CD4-positive, alpha-beta T cell treated with Interleukin-4 for 1 hour (primary cell): Measurements from ENCODE around the gene FJX1.

Experiments used
- DNase-seq, 2 donors: peaks; one replicate each; pipeline ENCODE4 v3.0.0-alpha.2; 2020 to 2022

Gene FJX1

GRCh38 chr11:35608502-35608901 lies 9.8 kb upstream of the FJX1 start:
- DNase-seq: no peak

DNA sequence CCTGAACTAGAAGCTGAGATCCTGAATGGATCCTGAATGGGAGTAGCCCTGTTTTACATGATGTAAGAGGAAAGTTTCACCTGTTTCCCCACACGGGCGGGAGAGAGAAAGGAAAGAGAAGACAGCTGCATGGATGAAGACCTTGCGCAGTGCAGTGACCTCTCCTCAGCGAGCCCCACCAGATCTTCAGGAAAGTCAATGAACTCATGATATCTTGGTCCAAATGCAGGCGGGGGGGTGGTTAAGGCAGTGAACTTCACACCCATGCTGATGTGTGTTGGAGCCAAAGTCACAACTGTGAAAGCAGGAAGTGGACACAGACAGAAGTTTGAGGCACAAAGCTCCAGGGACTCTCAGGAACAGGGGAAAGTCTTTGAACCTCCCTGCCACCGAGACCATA lies 8.6 kb upstream of the FJX1 start:
- no peak for DNase-seq

GRCh38 chr11:35610631-35611030 lies 7.6 kb upstream of the FJX1 start:
- no peak for DNase-seq

GRCh38 chr11:35611741-35612140 lies 6.5 kb upstream of the FJX1 start:
- DNase-seq: no peak

GRCh38 chr11:35614939-35615569 lies 3.2 kb upstream of the FJX1 start:
- DNase-seq: no peak

DNA sequence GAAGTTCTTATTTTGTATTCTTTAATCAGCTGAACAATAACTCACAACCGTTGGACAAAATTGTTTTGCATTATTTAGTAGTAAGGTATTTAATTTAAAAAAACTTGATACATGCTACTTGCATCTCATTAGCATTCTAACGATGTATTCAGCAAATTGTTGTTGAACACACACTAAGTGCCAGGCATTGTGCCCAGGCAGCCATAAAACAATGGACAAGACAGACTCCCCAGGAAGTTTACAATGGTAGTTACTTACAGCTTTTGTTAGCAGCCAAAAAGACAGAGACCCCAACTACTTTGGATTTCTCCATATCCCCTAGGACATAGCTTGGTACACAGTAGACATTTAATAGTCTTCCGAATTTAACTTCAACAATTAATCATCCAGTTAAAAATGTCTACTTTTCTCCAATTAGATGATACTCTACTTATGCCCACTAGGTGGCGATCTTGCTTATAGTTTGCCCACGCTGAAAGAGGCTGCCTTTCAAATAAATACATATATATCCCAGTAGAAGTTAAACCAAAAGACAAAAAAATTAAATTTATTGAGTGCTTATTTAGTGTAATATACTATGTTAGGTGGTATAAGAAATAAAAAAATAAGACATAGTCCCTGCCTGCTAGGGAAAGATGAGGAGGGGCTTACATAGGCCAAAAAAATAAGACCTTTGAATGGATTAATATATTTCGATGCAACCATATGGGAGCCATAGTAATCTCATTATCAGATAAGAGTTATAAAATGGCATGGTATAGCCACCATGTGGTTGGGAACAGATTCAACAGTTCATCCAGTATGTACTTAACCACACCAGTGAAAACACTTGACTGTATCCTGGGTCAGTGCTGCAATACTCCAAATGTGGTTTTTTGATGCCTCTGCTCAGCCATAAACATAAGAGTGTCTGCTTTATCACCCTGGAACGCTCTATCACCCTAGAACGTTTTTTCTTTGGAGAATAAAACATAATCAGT lies 2.0 kb upstream of the FJX1 start:
- peak in 1 of 2 donors; percentile 52 for DNase-seq

DNA sequence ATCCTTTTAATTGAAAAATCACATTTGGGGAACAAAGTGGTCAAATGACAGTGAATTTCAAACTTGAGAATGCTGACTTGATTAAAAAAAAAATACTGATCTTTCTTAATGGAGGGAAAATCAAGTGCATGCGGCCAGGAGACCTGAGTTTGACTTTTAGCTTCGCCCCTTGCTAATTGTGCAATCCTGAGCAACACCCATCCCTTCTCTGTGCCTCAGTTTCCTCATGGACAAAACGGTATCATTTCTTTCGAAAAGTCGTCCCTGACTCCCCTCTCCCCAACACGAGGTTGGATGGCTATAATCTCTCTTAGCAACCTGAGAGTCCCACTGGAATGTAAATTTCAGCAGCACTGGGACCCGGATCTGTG lies 959 bp upstream of the FJX1 start:
- DNase-seq: no peak

DNA sequence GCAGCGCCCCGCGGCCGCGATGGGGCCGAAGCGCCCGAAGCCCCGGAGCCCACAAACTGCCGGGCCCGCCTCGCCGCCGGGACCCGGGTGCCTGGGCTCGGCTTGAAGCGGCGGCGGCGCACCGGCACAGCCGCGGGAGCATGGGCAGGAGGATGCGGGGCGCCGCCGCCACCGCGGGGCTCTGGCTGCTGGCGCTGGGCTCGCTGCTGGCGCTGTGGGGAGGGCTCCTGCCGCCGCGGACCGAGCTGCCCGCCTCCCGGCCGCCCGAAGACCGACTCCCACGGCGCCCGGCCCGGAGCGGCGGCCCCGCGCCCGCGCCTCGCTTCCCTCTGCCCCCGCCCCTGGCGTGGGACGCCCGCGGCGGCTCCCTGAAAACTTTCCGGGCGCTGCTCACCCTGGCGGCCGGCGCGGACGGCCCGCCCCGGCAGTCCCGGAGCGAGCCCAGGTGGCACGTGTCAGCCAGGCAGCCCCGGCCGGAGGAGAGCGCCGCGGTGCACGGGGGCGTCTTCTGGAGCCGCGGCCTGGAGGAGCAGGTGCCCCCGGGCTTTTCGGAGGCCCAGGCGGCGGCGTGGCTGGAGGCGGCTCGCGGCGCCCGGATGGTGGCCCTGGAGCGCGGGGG lies 346 bp downstream of the FJX1 start:
- no peak for DNase-seq

- no peak for DNase-seq
These were observed 1.0 kb downstream of the FJX1 start for GRCh38 chr11:35619116-35619854.

DNA sequence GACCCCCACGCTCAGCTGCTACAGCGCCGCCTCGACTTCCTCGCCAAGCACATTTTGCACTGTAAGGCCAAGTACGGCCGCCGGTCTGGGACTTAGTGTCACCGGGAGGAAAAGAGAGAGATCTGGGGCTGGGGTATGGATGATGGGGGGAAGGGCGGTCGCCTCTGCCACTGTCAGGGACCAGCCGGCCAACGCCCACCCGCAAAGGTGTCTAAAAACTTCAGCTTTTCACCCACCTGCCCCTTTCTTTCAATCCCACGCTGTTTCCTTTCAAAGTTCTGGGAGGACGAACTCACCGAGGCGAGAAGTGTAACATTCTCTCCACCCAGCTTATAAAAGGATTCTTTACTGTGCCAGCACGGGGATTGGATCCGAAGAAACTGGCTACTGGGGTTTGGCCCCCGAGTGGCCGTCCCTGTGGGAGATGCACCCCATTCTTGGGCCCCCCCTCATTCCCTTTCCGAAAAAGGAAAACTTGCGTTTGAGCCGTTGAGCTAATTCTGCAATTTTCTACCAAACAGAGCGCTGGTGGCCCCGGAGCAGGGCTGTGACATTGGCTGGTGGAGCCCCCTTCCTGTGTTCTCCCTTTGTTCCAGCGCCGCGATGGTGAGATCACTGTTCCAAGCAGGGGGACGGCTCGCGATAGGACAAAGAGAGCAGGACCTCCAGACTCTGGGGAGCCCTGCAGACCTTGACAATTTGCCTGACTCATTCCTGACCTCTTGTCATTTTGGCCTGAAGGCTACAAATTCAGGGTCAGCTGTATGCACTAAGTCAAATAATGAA lies 1.8 kb downstream of the FJX1 start:
- no peak for DNase-seq

GRCh38 chr11:35620795-35621194 lies 2.5 kb downstream of the FJX1 start:
- no peak for DNase-seq

DNA sequence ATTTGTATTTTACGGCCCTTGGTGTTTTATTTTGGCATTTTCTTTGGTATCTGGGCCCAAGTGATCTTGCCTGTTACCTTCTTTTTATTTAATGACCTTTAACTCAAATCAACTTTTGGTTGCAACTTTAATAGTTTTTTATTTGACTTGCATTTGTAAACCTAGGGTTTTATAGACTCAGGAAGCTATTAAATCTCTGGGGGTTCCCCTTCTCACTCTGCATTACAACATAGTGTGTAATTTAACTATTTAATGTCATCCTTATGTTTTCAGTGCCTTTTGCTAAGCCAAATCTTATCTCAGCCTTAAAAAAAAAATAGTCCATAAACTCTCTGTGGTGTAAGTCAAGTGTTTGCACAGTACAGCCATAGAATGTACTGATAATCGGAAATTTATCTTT lies 3.4 kb downstream of the FJX1 start:
- DNase-seq: no peak

- no peak for DNase-seq
These were observed 3.8 kb downstream of the FJX1 start for GRCh38 chr11:35622070-35622469.

- no peak for DNase-seq
These were observed 5.4 kb downstream of the FJX1 start for GRCh38 chr11:35623621-35624168.

DNA sequence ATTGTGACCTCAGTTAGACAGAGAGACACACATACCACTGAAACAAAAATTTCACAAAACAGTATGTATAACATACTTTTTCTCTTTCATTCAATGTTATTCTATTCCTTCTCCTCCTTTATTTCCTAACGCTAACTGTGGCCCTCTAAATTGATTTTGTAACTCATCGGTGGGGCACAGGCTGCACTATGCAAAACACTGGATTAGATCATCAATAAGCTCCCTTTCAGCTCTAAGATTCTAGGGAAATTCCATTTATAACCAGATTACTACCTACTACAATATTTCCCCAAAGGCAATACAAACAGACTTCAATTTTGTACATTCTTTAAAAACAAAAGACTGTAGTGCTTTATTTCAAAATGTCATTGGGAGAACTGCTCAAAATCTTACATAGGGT lies 6.1 kb downstream of the FJX1 start:
- DNase-seq: no peak

DNA sequence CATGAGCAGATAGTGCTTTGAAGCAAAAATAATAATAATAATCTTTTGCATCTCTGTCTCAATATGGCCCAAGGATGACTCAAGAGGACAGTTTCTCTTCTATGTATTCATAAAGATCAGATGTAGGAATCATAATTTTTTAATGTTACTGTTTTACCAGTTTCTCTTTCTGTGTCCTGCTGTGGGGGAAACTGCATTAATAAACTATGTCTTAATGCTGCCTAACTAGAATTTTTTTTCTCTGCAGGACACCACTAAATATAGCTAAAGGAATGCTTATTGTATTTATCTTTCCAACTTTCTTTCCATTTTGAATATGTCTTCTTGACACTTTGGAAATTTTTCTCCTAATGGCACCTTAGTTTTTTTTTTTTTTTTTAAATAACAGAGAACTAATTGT lies 6.5 kb downstream of the FJX1 start:
- DNase-seq: no peak

DNA sequence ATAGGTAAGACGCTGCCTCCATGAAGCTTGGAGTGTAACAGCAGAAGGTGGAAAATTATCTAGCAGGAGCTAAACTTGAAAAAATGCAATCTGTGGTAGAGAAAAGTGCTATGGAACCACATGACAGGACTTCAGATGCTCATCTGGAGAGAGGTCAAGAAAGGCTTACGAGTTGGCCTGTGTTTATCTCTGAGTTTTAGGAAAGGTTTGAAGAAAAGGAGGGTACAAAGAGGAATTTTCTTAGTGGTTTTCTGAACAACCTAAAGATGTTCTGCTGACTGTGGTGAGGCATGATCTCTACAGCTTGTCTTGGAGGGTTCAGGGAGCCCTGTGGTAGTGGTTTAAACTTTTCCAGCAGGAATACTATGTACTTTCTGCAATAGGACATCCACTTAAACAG lies 8.2 kb downstream of the FJX1 start:
- no peak for DNase-seq

DNA sequence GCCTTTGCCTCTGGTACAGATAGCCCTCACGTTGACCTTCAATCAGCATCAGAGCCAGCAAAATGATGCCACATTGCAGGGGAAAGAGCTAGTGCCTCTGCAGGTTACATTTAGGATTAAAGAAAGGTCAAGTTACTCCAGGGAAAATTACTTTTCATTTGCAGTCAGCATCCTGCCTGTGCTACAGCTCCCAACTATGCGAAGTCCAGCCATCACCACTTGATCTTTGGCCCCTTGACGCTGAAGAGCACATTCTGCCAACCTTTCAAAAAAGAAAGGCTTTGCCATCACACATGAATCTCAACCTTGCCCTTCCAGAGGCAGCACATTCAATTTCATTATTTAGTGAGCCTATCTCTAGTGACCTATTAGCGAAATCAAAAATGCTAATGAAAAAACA lies 11.3 kb downstream of the FJX1 start:
- DNase-seq: no peak

DNA sequence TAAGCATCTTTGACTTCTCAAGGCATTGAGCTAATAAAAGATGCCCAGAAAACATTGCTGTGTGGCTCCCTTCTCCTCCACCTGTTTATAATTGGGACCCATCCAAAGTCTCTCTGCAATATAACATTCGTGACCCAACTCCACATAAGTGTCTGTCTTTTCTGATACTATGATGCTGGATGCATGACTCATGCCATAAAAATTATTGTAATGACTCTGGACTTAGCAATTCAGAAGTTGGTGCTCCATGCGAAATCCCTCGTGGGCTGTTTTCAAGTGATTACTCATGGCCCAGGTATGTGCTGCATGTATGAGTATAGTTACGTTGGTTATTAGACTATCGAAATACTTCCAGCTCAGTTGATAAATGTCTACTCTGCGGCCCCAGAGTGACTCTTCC lies 11.7 kb downstream of the FJX1 start:
- DNase-seq: no peak

DNA sequence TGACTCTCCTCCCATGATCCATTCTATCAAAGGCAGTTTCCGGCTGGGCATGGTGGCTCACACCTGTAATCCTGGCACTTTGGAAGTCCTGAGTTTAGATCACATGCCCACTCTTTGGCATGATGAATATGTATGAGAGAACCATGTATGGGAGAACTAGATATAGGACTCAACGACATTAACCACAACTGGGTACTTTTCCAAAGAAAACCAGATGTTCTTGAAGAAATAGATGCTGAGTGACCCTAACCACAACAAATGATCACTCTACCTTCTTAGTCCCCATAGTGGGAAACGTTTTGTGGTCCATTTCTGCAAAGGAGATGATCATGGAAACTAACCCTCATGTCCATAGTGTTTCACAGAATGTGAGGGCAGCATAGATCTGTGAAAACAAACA lies 13.6 kb downstream of the FJX1 start:
- DNase-seq: no peak

GRCh38 chr11:35632301-35632700 lies 14.0 kb downstream of the FJX1 start:
- no peak for DNase-seq

DNA sequence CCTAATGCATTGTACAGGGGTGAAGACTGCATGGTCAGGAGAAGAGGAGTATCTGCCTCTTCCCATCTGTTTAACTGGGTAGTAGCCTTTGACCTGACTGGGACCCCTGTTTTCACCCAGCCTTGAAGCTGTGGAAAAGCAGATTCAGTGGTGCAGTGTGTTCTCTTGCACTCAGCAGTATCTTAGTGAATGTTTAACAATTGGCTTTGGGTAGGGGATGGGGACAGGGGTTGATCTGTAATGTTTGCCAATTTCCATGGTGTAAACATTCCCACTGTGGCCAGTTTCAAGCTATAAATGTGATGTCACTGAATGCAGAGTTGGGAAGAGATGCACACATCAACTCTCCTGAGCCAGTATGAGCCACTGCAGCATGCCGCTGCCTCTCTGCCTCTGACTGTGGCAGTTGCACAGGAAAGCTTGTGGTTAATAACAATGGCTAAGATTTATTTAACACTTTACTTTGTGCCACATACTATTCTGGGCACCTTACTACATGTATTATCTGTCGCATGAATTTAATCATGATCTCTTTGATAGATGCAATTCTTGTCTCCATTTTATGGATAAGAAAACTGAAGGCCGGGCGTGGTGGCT lies 15.7 kb downstream of the FJX1 start:
- DNase-seq: no peak
